Bronchial epithelial cell (primary cell): ENCODE measurements around the gene ASB7. TPM values are rescaled to one million over a fixed set of nuclear protein-coding genes. Genes with fewer than 3 reads are reported as not detected.
A peak's percentile ranks its signal among the peaks of the same experiment; 100 is the strongest.

Experiments
- DNase-seq: peaks from one replicate; pipeline ENCODE4 v3.0.0-alpha.2; 2010; ENCODE audit warnings: low read depth
- FAIRE-seq: peaks from 2 replicates; lab custom pipeline; 2011; peaks lifted over from hg19 to GRCh38; lab: Jason Lieb, UNC
- H3K27me3 ChIP-seq: 2 replicates; pipeline ENCODE4 v1.5.1; 2011; ENCODE audit warnings: low read length; ENCODE audit not compliant: control insufficient read depth, insufficient read depth
- H3K36me3 ChIP-seq: 2 replicates; pipeline ENCODE4 v1.5.1; 2011; ENCODE audit warnings: low read length; ENCODE audit not compliant: control insufficient read depth, insufficient read depth
- H3K4me3 ChIP-seq: 2 replicates; pipeline ENCODE4 v1.5.1; 2011; ENCODE audit warnings: mild to moderate bottlenecking, low read depth, low read length, control low read depth
- CTCF ChIP-seq: IDR thresholded peaks from 2 replicates; pipeline ENCODE4 v1.5.1; 2011; ENCODE audit warnings: mild to moderate bottlenecking, moderate library complexity, low read length, control low read depth, inconsistent platforms; ENCODE audit not compliant: insufficient read depth, severe bottlenecking
- total RNA-seq: library from RNA; depleted of rRNA; stranded (reverse); fragments of >200 nt; gene quantifications from 2 replicates; pipeline ENCODE4 v1.2.1, GENCODE V29; 2014

Gene ASB7
- total RNA-seq, 1 donor from 2014 or later = 12.6 TPM

- no peaks in the 10 kb centered on the region for H3K27me3 ChIP-seq
- FAIRE-seq = no peak
- no peak overlapping the region for H3K4me3 ChIP-seq
- no peak for DNase-seq
- no peak for TF ChIP-seq CTCF
- peaks cover 2% of the 10 kb centered on the region for H3K36me3 ChIP-seq
These were observed 3.7 kb upstream of the ASB7 start for GRCh38 chr15:100598655-100599054.

- FAIRE-seq (no peak), DNase-seq (peak; percentile 19)
- TF ChIP-seq CTCF = no peak
- peaks cover 3% of the 10 kb centered on the region for H3K36me3 ChIP-seq
- no peaks in the 10 kb centered on the region for H3K27me3 ChIP-seq
- H3K4me3 ChIP-seq = peak overlapping the region; percentile 90
These were observed 1.2 kb upstream of the ASB7 start for GRCh38 chr15:100601163-100601562.

- FAIRE-seq (no peak), DNase-seq (no peak)
- no peak for TF ChIP-seq CTCF
- no peaks in the 10 kb centered on the region for H3K27me3 ChIP-seq
- peak overlapping the region; percentile 90 for H3K4me3 ChIP-seq
- peaks cover 3% of the 10 kb centered on the region for H3K36me3 ChIP-seq
These were observed 749 bp upstream of the ASB7 start for GRCh38 chr15:100601617-100602063.

GRCh38 chr15:100602823-100603393, 519 bp downstream of the ASB7 start:
- Histone ChIP-seq H3K27me3 (no peaks in the 10 kb centered on the region), H3K4me3 (peak overlapping the region; percentile 90), H3K36me3 (peaks cover 3% of the 10 kb centered on the region)
- FAIRE-seq (no peak), DNase-seq (peak; percentile 45)
- no peak for TF ChIP-seq CTCF

GRCh38 chr15:100612539-100612938, 10.2 kb downstream of the ASB7 start:
- DNase-seq (no peak), FAIRE-seq (no peak)
- Histone ChIP-seq H3K36me3 (peaks cover 5% of the 10 kb centered on the region), H3K4me3 (no peak overlapping the region), H3K27me3 (no peaks in the 10 kb centered on the region)
- TF ChIP-seq CTCF = no peak

- no peak overlapping the region for H3K4me3 ChIP-seq
- DNase-seq = no peak
- no peak for FAIRE-seq
- H3K36me3 ChIP-seq = peaks cover 5% of the 10 kb centered on the region
- H3K27me3 ChIP-seq = no peaks in the 10 kb centered on the region
- TF ChIP-seq CTCF = no peak
These were observed 10.8 kb downstream of the ASB7 start for GRCh38 chr15:100613208-100613607.
